SHP77 treated with DMSO at 0.1 percent for 48 hours (cell line): Measurements from ENCODE around the gene PTH2.

ENCODE experiments used
- DNase-seq: peaks from one replicate; lab custom pipeline; 2025; lab: John Stamatoyannopoulos, UW

Gene PTH2

GRCh38 chr19:49409441-49410029, 13.7 kb downstream of the PTH2 start:
- DNase-seq, result no peak

- no peak for DNase-seq
These were observed 14.3 kb downstream of the PTH2 start for GRCh38 chr19:49408816-49409440.

GRCh38 chr19:49407482-49408015, 15.7 kb downstream of the PTH2 start:
- DNase-seq, result no peak

- no peak for DNase-seq
These were observed 16.2 kb downstream of the PTH2 start for GRCh38 chr19:49407079-49407478.

GRCh38 chr19:49403404-49404187, 19.6 kb downstream of the PTH2 start:
- peak; percentile 77 for DNase-seq

GRCh38 chr19:49400029-49400428, 23.2 kb downstream of the PTH2 start:
- DNase-seq, result no peak

- DNase-seq, result no peak
These were observed 24.3 kb downstream of the PTH2 start for GRCh38 chr19:49398931-49399330.

GRCh38 chr19:49398001-49398615, 25.1 kb downstream of the PTH2 start:
- DNase-seq, result no peak

GRCh38 chr19:49396738-49397505, 26.3 kb downstream of the PTH2 start:
- no peak for DNase-seq

- no peak for DNase-seq
These were observed 27.4 kb downstream of the PTH2 start for GRCh38 chr19:49395581-49396407.

GRCh38 chr19:49393881-49394280, 29.4 kb downstream of the PTH2 start:
- DNase-seq, result no peak

GRCh38 chr19:49391581-49392399, 31.5 kb downstream of the PTH2 start:
- DNase-seq, result peak; percentile 61

- no peak for DNase-seq
These were observed 32.3 kb downstream of the PTH2 start for GRCh38 chr19:49390929-49391359.

GRCh38 chr19:49390131-49390928, 32.9 kb downstream of the PTH2 start:
- DNase-seq, result no peak

- DNase-seq, result no peak
These were observed 33.8 kb downstream of the PTH2 start for GRCh38 chr19:49389406-49389805.

- DNase-seq, result no peak
These were observed 35.3 kb downstream of the PTH2 start, which contains the start of gene KASH5 for GRCh38 chr19:49387936-49388372. KASH5 (plus strand) TSS chr19:49388249; CDS start chr19:49390884, 2,635 bp downstream.

GRCh38 chr19:49383599-49383998, 39.6 kb downstream of the PTH2 start:
- no peak for DNase-seq

- no peak for DNase-seq
These were observed 40.6 kb downstream of the PTH2 start for GRCh38 chr19:49382639-49383038.

- no peak for DNase-seq
These were observed 42.9 kb downstream of the PTH2 start for GRCh38 chr19:49380391-49380790.
